Right atrium auricular region (tissue), 2 donors: ENCODE data around the gene SGSH. TPM values are rescaled to one million over a fixed set of nuclear protein-coding genes. Genes with fewer than 3 reads are reported as not detected.

Experiments
- DNase-seq: peaks from one replicate; pipeline ENCODE4 v3.0.0-alpha.2; 2019; ENCODE audit warnings: low spot score
- H3K27ac ChIP-seq, 2 donors: fragments of 200-600 bp; sonication (generic); 1 replicate in 1 of 2; 2 replicates in 1 of 2; pipeline ENCODE4 v1.5.1; 2016 to 2019
- H3K27me3 ChIP-seq, 2 donors: fragments of 200-600 bp; sonication (generic); one replicate each; pipeline versions ENCODE4 v1.5.1 to v1.6.0; 2017 to 2019
- H3K36me3 ChIP-seq: fragments of 200-600 bp; sonication (generic); one replicate; pipeline ENCODE4 v1.5.1; 2016
- H3K4me1 ChIP-seq, 2 donors: fragments of 200-600 bp; sonication (generic); one replicate each; pipeline versions ENCODE4 v1.5.1 to v1.6.0; 2017 to 2019
- H3K4me3 ChIP-seq, 2 donors: fragments of 200-600 bp; sonication (generic); 1 replicate in 1 of 2; 2 replicates in 1 of 2; pipeline ENCODE4 v1.5.1; 2017 to 2019; ENCODE audit warnings: mild to moderate bottlenecking in 1 of 2, moderate library complexity in 1 of 2
- H3K9me3 ChIP-seq, 2 donors: fragments of 200-600 bp; sonication (generic); one replicate each; pipeline ENCODE4 v1.5.1; 2019
- CTCF ChIP-seq, 2 donors: fragments of 200-600 bp; sonication (generic); IDR thresholded peaks; one replicate each; pipeline ENCODE4 v1.5.1; 2019; ENCODE audit warnings: antibody characterized with exemption in 2 of 2
- total RNA-seq, 2 donors: library from RNA; depleted of rRNA; stranded (reverse); fragments of >200 nt; gene quantifications; one replicate each; pipeline ENCODE4 v1.1.0, GENCODE V29; 2016

The SGSH gene
- total RNA-seq, 2 donors from 2014 or later = 10.6 to 13.7 TPM

- no peaks in the 10 kb centered on the region for H3K36me3 ChIP-seq
- DNase-seq = no peak
- TF ChIP-seq CTCF (IDR thresholded peaks at IDR 0.05) = no peak
- H3K9me3 ChIP-seq = no peaks in the 10 kb centered on the region
- no peak overlapping the region for H3K4me3 ChIP-seq
- no peaks in the 10 kb centered on the region for H3K4me1 ChIP-seq
- no peaks in the 10 kb centered on the region for H3K27me3 ChIP-seq
- no peak overlapping the region for H3K27ac ChIP-seq
These were observed 46.2 kb downstream of the SGSH start for GRCh38 chr17:80173916-80174315.

GRCh38 chr17:80173126-80173525 is 47.0 kb downstream of the SGSH start:
- no peak overlapping the region for H3K4me3 ChIP-seq
- no peaks in the 10 kb centered on the region for H3K36me3 ChIP-seq
- H3K27ac ChIP-seq = no peak overlapping the region
- H3K4me1 ChIP-seq = no peaks in the 10 kb centered on the region
- H3K9me3 ChIP-seq = no peaks in the 10 kb centered on the region
- no peaks in the 10 kb centered on the region for H3K27me3 ChIP-seq
- no peak for TF ChIP-seq CTCF (IDR thresholded peaks at IDR 0.05)
- no peak for DNase-seq

DNA sequence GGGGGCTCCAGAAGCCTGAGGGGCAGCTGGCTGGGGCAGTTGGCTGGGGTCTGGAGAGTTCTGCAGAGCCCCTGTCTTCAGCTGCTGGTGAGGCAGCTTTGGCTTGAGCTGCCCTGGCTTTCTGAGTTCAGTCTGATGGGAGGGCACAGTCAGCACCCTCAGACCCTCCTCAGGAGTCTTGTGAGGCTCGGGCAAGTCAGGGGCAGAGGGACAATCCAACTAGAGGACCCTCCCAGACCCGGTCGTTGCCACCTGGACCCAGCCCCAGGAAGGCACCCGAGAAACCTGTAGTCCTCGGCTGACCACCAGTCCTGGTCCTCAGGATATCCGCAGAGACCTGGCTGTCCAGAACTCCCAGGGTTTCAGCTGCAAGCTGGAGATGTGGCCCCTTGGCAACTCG is 48.5 kb downstream of the SGSH start:
- Histone ChIP-seq H3K27me3 (no peaks in the 10 kb centered on the region), H3K4me3 (no peak overlapping the region), H3K9me3 (no peaks in the 10 kb centered on the region), H3K4me1 (no peaks in the 10 kb centered on the region), H3K36me3 (no peaks in the 10 kb centered on the region), H3K27ac (no peak overlapping the region)
- TF ChIP-seq CTCF (IDR thresholded peaks at IDR 0.05) = no peak
- no peak for DNase-seq

GRCh38 chr17:80169784-80170500 is 50.2 kb downstream of the SGSH start, which contains the start of gene CARD14:
Gene CARD14, plus strand, starts transcription at chr17:80170030. Its CDS starts 11,409 bp downstream, at chr17:80181439.
- Histone ChIP-seq H3K9me3 (no peaks in the 10 kb centered on the region), H3K4me1 (no peaks in the 10 kb centered on the region), H3K27ac (no peak within 1 kb of the TSS), H3K36me3 (no peaks in the 10 kb centered on the region), H3K4me3 (no peak within 1 kb of the TSS), H3K27me3 (no peaks in the 10 kb centered on the region)
- no peak for DNase-seq
- TF ChIP-seq CTCF (IDR thresholded peaks at IDR 0.05) = no peak

DNA sequence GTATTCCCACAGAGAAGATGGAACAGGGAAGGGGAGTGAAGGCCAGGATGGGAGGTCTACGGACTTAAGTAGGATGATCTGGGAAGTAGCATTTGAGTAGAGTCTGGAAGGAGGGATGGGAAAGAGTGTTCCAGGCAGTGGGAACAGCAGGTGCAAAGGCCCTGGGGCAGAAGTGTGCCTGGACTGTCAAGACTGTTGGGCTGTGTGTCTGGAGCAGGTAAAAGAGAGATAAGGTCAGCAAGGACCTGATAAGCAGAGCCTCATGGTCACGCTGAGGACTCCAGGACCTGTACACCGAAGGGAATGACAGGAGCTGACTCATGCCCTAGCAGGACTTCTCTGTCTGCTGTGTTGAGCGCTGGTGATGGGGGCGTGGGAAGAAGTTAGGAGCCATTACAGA is 51.0 kb downstream of the SGSH start:
- no peak overlapping the region for H3K27ac ChIP-seq
- no peaks in the 10 kb centered on the region for H3K36me3 ChIP-seq
- H3K4me3 ChIP-seq = no peak overlapping the region
- DNase-seq = no peak
- TF ChIP-seq CTCF (IDR thresholded peaks at IDR 0.05) = no peak
- no peaks in the 10 kb centered on the region for H3K27me3 ChIP-seq
- H3K4me1 ChIP-seq = no peaks in the 10 kb centered on the region
- no peaks in the 10 kb centered on the region for H3K9me3 ChIP-seq

GRCh38 chr17:80168371-80168770 is 51.8 kb downstream of the SGSH start:
- H3K36me3 ChIP-seq = no peaks in the 10 kb centered on the region
- no peaks in the 10 kb centered on the region for H3K4me1 ChIP-seq
- no peak overlapping the region for H3K27ac ChIP-seq
- H3K4me3 ChIP-seq = no peak overlapping the region
- DNase-seq = no peak
- H3K9me3 ChIP-seq = no peaks in the 10 kb centered on the region
- H3K27me3 ChIP-seq = no peaks in the 10 kb centered on the region
- TF ChIP-seq CTCF (IDR thresholded peaks at IDR 0.05) = no peak
